H9 (cell line): Measurements from ENCODE around the gene ROBO1. TPM values are rescaled to one million over a fixed set of nuclear protein-coding genes. Genes with fewer than 3 reads are reported as not detected.

Source experiments
- DNase-seq: peaks from one replicate; pipeline ENCODE4 v3.0.0-alpha.2; 2017
- H2AFZ ChIP-seq: one replicate; pipeline ENCODE4 v1.6.1; 2013; ENCODE audit warnings: mild to moderate bottlenecking, low read length, control low read depth, moderate library complexity
- H2AK5ac ChIP-seq: 2 replicates; pipeline ENCODE4 v1.6.1; 2013; ENCODE audit warnings: low read length, control low read depth, mixed read lengths; ENCODE audit not compliant: insufficient read length
- H2BK120ac ChIP-seq: one replicate; pipeline ENCODE4 v1.6.1; 2013; ENCODE audit warnings: low read depth, mild to moderate bottlenecking, low read length, control low read depth, inconsistent platforms; ENCODE audit not compliant: poor library complexity, severe bottlenecking
- H2BK12ac ChIP-seq: 2 replicates; pipeline ENCODE4 v1.6.1; 2013; ENCODE audit warnings: low read length, control low read depth, mixed read lengths, low read depth; ENCODE audit not compliant: insufficient read length
- H2BK15ac ChIP-seq: 2 replicates; pipeline ENCODE4 v1.6.1; 2013; ENCODE audit warnings: low read depth, low read length, control low read depth
- H2BK20ac ChIP-seq: one replicate; pipeline ENCODE4 v1.6.1; 2013; ENCODE audit warnings: low read depth, mild to moderate bottlenecking, low read length, control low read depth, inconsistent platforms; ENCODE audit not compliant: poor library complexity, severe bottlenecking
- H2BK5ac ChIP-seq: 2 replicates; pipeline ENCODE4 v1.6.1; 2013; ENCODE audit warnings: low read length, control low read depth, mixed read lengths; ENCODE audit not compliant: insufficient read length
- H3K14ac ChIP-seq: 2 replicates; pipeline ENCODE4 v1.6.1; 2013; ENCODE audit warnings: low read length, control low read depth; ENCODE audit not compliant: insufficient read depth
- H3K18ac ChIP-seq: 2 replicates; pipeline ENCODE4 v1.6.1; 2013; ENCODE audit warnings: low read depth, mild to moderate bottlenecking, mixed read lengths, low read length, control low read depth; ENCODE audit not compliant: insufficient read length
- H3K23ac ChIP-seq: 2 replicates; pipeline ENCODE4 v1.6.1; 2013; ENCODE audit warnings: low read length, control low read depth, mixed read lengths, low read depth; ENCODE audit not compliant: insufficient read length
- H3K23me2 ChIP-seq: 2 replicates; pipeline ENCODE4 v1.6.1; 2013; ENCODE audit warnings: low read depth, mild to moderate bottlenecking, mixed read lengths, low read length, control low read depth; ENCODE audit not compliant: insufficient read length, poor library complexity, severe bottlenecking
- H3K27ac ChIP-seq: 2 replicates; pipeline ENCODE4 v1.5.1; 2013; ENCODE audit warnings: low read length, control low read depth, mixed read lengths, low read depth; ENCODE audit not compliant: insufficient read length
- H3K27me3 ChIP-seq: 2 replicates; pipeline ENCODE4 v1.6.1; 2013; ENCODE audit warnings: low read length, control low read depth, inconsistent platforms; ENCODE audit not compliant: insufficient read depth
- H3K4ac ChIP-seq: 2 replicates; pipeline ENCODE4 v1.6.1; 2013; ENCODE audit warnings: low read depth, mild to moderate bottlenecking, control low read depth, inconsistent platforms, low read length, moderate library complexity
- H3K4me1 ChIP-seq: 2 replicates; pipeline ENCODE4 v1.6.1; 2013; ENCODE audit warnings: low read length, control low read depth, inconsistent platforms; ENCODE audit not compliant: insufficient read depth
- H3K4me2 ChIP-seq: 2 replicates; pipeline ENCODE4 v1.6.1; 2013; ENCODE audit warnings: low read length, control low read depth, mixed read lengths; ENCODE audit not compliant: insufficient read length, insufficient read depth
- H3K56ac ChIP-seq: 2 replicates; pipeline ENCODE4 v1.6.1; 2013; ENCODE audit warnings: low read depth, mild to moderate bottlenecking, mixed read lengths, low read length, control low read depth; ENCODE audit not compliant: insufficient read length
- H3K79me1 ChIP-seq: 2 replicates; pipeline ENCODE4 v1.6.1; 2013; ENCODE audit warnings: low read depth, mild to moderate bottlenecking, moderate library complexity, low read length, control low read depth, inconsistent platforms; ENCODE audit not compliant: insufficient read depth, poor library complexity, severe bottlenecking
- H3K79me2 ChIP-seq: 2 replicates; pipeline ENCODE4 v1.6.1; 2013; ENCODE audit warnings: low read length, control low read depth, inconsistent platforms; ENCODE audit not compliant: insufficient read depth
- H3K9ac ChIP-seq: 2 replicates; pipeline ENCODE4 v1.6.1; 2013; ENCODE audit warnings: low read length, control low read depth, mixed read lengths; ENCODE audit not compliant: insufficient read length; ENCODE audit errors: extremely low read depth
- H3K9me3 ChIP-seq: one replicate; pipeline ENCODE4 v1.6.1; 2013; ENCODE audit warnings: low read depth, low read length, inconsistent platforms; ENCODE audit not compliant: control insufficient read depth
- H3T11ph ChIP-seq: one replicate; pipeline ENCODE4 v1.6.1; 2013; ENCODE audit warnings: mild to moderate bottlenecking, low read length, control low read depth, inconsistent platforms
- H4K20me1 ChIP-seq: one replicate; pipeline ENCODE4 v1.6.1; 2013; ENCODE audit not compliant: control insufficient read depth, insufficient read length, insufficient read depth
- H4K5ac ChIP-seq: 2 replicates; pipeline ENCODE4 v1.6.1; 2013; ENCODE audit warnings: low read depth, mild to moderate bottlenecking, mixed read lengths, low read length, control low read depth; ENCODE audit not compliant: insufficient read length
- H4K8ac ChIP-seq: replicated peaks from 2 replicates; pipeline ENCODE4 v1.6.1; 2013; ENCODE audit warnings: low read length, control low read depth, mixed read lengths, low read depth; ENCODE audit not compliant: insufficient read length
- H4K91ac ChIP-seq: 2 replicates; pipeline ENCODE4 v1.6.1; 2013; ENCODE audit warnings: low read depth, mild to moderate bottlenecking, moderate library complexity, mixed read lengths, low read length, control low read depth; ENCODE audit not compliant: insufficient read length
- H3K27ac Mint-ChIP-seq, 3 experiments: 2 replicates in 2 of 3; 3 replicates in 1 of 3; pipeline ENCODE4 v1.8.0; 2020 to 2021; ENCODE audit warnings: mixed read lengths in 3 of 3, mild to moderate bottlenecking in 1 of 3, moderate library complexity in 1 of 3
- H3K27me3 Mint-ChIP-seq: 2 replicates; pipeline ENCODE4 v1.8.0; 2021; ENCODE audit warnings: low read depth, mild to moderate bottlenecking, moderate library complexity, mixed read lengths
- H3K36me3 Mint-ChIP-seq, 3 experiments: 2 replicates in 2 of 3; 3 replicates in 1 of 3; pipeline ENCODE4 v1.8.0; 2020 to 2021; ENCODE audit warnings: low read depth in 3 of 3, mixed read lengths in 3 of 3; ENCODE audit not compliant: insufficient read depth in 1 of 3
- H3K4me1 Mint-ChIP-seq, 2 experiments: 2 replicates each; pipeline ENCODE4 v1.8.0; 2020; ENCODE audit warnings: mixed read lengths in 2 of 2
- H3K4me3 Mint-ChIP-seq, 2 experiments: 2 replicates in 1 of 2; 3 replicates in 1 of 2; pipeline ENCODE4 v1.8.0; 2020 to 2021; ENCODE audit warnings: mild to moderate bottlenecking in 2 of 2, mixed read lengths in 2 of 2, moderate library complexity in 1 of 2
- H3K9me3 Mint-ChIP-seq, 2 experiments: 2 replicates in 1 of 2; 3 replicates in 1 of 2; pipeline ENCODE4 v1.8.0; 2020; ENCODE audit warnings: mild to moderate bottlenecking in 2 of 2, mixed read lengths in 2 of 2, moderate library complexity in 1 of 2
- total RNA-seq: library from RNA; stranded (reverse); gene quantifications from 2 replicates; pipeline ENCODE4 v1.2.1, GENCODE V29; 2021
- TF ChIP-seq, protein P1 (sequence below): fragments of 200-600 bp; sonication (generic); conservative IDR thresholded peaks from 3 replicates; pipeline ENCODE4 v1.8.0; 2021; ENCODE audit warnings: antibody characterized with exemption, mild to moderate bottlenecking

ROBO1 gene
- total RNA-seq, 1 experiment from 2014 or later: 62.7 TPM

DNA sequence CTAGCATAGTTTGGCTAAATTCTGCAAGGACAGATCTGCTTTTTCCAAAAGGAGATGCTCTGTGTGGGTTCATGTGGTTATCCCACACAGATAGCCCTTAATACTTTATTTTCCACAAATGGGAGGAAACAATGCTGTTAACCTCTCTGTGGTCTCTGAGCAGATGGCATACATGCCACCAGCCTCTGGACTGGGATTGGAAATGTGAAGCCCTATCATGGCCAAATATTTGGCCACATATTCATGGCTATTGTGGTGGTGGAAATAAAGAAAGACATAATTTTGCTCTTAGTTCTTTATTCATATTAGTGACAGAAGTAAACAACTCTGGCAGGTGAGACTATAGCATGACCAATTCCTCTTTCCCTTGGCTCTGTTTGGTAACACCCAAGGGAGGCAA is 726.2 kb downstream of the ROBO1 start:
- Histone ChIP-seq H3K14ac (no peak overlapping the region), H3K4ac (no peak overlapping the region), H3K23ac (no peak overlapping the region), H3K27me3 (no peaks in the 10 kb centered on the region), H2BK20ac (no peak overlapping the region), H4K5ac (no peak overlapping the region), H3K56ac (no peak overlapping the region), H3K79me1 (no peaks in the 10 kb centered on the region), H3K9me3 (no peaks in the 10 kb centered on the region), H2AFZ (no peak overlapping the region), H2BK15ac (no peak overlapping the region), H4K91ac (no peak overlapping the region), H2BK12ac (no peak overlapping the region), H3K9ac (no peak overlapping the region), H3K4me1 (no peaks in the 10 kb centered on the region), H3K4me2 (no peak overlapping the region), H4K20me1 (no peaks in the 10 kb centered on the region), H2BK5ac (no peak overlapping the region), H2AK5ac (no peak overlapping the region), H2BK120ac (no peak overlapping the region), H3T11ph (no peak overlapping the region), H3K18ac (no peak overlapping the region), H3K23me2 (no peaks in the 10 kb centered on the region), H3K27ac (no peak overlapping the region), H4K8ac (no peak overlapping the region), H3K79me2 (no peaks in the 10 kb centered on the region)
- Mint-ChIP-seq H3K4me1 (no peaks in the 10 kb centered on the region), H3K9me3 (no peaks in the 10 kb centered on the region), H3K27ac (no peak overlapping the region), H3K27me3 (no peaks in the 10 kb centered on the region), H3K4me3 (no peak overlapping the region), H3K36me3 (no peaks in the 10 kb centered on the region)
- no peak for DNase-seq
- TF ChIP-seq, protein P1, sequence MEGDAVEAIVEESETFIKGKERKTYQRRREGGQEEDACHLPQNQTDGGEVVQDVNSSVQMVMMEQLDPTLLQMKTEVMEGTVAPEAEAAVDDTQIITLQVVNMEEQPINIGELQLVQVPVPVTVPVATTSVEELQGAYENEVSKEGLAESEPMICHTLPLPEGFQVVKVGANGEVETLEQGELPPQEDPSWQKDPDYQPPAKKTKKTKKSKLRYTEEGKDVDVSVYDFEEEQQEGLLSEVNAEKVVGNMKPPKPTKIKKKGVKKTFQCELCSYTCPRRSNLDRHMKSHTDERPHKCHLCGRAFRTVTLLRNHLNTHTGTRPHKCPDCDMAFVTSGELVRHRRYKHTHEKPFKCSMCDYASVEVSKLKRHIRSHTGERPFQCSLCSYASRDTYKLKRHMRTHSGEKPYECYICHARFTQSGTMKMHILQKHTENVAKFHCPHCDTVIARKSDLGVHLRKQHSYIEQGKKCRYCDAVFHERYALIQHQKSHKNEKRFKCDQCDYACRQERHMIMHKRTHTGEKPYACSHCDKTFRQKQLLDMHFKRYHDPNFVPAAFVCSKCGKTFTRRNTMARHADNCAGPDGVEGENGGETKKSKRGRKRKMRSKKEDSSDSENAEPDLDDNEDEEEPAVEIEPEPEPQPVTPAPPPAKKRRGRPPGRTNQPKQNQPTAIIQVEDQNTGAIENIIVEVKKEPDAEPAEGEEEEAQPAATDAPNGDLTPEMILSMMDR: no peak
